ENCODE results near the gene C1QTNF9B. TPM values are rescaled to one million over a fixed set of nuclear protein-coding genes. Genes with fewer than 3 reads are reported as not detected.

C1QTNF9B gene
- total and polyA plus RNA-seq, 2 of the 8 experiments (the other 6 are each of a cell fraction or from before 2014, with no cell fraction given) = 0.11 TPM; not detected in 1

DNA sequence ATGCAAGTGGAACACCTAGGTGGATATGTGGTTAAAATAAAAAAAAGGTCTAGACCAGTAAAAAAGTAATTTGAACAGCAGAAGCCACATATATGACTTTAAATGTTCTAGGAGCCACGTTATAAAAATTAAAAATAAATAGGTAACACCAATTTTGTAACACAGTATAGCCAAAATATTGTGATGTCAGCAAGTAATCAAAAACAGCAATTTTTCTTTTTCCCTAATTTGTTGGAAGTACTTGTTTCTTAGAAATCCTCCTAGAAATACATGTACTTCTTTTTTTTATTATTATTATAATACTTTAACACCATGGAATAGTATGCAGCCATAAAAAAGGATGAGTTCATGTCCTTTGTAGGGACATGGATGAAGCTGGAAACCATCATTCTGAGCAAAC lies 25.7 kb upstream of the C1QTNF9B start (continued):
- TF ChIP-seq, protein P1, sequence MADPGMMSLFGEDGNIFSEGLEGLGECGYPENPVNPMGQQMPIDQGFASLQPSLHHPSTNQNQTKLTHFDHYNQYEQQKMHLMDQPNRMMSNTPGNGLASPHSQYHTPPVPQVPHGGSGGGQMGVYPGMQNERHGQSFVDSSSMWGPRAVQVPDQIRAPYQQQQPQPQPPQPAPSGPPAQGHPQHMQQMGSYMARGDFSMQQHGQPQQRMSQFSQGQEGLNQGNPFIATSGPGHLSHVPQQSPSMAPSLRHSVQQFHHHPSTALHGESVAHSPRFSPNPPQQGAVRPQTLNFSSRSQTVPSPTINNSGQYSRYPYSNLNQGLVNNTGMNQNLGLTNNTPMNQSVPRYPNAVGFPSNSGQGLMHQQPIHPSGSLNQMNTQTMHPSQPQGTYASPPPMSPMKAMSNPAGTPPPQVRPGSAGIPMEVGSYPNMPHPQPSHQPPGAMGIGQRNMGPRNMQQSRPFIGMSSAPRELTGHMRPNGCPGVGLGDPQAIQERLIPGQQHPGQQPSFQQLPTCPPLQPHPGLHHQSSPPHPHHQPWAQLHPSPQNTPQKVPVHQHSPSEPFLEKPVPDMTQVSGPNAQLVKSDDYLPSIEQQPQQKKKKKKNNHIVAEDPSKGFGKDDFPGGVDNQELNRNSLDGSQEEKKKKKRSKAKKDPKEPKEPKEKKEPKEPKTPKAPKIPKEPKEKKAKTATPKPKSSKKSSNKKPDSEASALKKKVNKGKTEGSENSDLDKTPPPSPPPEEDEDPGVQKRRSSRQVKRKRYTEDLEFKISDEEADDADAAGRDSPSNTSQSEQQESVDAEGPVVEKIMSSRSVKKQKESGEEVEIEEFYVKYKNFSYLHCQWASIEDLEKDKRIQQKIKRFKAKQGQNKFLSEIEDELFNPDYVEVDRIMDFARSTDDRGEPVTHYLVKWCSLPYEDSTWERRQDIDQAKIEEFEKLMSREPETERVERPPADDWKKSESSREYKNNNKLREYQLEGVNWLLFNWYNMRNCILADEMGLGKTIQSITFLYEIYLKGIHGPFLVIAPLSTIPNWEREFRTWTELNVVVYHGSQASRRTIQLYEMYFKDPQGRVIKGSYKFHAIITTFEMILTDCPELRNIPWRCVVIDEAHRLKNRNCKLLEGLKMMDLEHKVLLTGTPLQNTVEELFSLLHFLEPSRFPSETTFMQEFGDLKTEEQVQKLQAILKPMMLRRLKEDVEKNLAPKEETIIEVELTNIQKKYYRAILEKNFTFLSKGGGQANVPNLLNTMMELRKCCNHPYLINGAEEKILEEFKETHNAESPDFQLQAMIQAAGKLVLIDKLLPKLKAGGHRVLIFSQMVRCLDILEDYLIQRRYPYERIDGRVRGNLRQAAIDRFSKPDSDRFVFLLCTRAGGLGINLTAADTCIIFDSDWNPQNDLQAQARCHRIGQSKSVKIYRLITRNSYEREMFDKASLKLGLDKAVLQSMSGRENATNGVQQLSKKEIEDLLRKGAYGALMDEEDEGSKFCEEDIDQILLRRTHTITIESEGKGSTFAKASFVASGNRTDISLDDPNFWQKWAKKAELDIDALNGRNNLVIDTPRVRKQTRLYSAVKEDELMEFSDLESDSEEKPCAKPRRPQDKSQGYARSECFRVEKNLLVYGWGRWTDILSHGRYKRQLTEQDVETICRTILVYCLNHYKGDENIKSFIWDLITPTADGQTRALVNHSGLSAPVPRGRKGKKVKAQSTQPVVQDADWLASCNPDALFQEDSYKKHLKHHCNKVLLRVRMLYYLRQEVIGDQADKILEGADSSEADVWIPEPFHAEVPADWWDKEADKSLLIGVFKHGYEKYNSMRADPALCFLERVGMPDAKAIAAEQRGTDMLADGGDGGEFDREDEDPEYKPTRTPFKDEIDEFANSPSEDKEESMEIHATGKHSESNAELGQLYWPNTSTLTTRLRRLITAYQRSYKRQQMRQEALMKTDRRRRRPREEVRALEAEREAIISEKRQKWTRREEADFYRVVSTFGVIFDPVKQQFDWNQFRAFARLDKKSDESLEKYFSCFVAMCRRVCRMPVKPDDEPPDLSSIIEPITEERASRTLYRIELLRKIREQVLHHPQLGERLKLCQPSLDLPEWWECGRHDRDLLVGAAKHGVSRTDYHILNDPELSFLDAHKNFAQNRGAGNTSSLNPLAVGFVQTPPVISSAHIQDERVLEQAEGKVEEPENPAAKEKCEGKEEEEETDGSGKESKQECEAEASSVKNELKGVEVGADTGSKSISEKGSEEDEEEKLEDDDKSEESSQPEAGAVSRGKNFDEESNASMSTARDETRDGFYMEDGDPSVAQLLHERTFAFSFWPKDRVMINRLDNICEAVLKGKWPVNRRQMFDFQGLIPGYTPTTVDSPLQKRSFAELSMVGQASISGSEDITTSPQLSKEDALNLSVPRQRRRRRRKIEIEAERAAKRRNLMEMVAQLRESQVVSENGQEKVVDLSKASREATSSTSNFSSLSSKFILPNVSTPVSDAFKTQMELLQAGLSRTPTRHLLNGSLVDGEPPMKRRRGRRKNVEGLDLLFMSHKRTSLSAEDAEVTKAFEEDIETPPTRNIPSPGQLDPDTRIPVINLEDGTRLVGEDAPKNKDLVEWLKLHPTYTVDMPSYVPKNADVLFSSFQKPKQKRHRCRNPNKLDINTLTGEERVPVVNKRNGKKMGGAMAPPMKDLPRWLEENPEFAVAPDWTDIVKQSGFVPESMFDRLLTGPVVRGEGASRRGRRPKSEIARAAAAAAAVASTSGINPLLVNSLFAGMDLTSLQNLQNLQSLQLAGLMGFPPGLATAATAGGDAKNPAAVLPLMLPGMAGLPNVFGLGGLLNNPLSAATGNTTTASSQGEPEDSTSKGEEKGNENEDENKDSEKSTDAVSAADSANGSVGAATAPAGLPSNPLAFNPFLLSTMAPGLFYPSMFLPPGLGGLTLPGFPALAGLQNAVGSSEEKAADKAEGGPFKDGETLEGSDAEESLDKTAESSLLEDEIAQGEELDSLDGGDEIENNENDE (IDR thresholded peaks at IDR 0.05; ENCODE audit: insufficient replicate concordance, low read length) = no peak
- TF ChIP-seq KDM4A (IDR thresholded peaks at IDR 0.05; ENCODE audit: low read depth, low read length, severe bottlenecking) (no peak), MAFK (IDR thresholded peaks at IDR 0.05; ENCODE audit: low read depth, low read length) (no peak), RXRA (IDR thresholded peaks at IDR 0.05; ENCODE audit: insufficient read depth, low read depth, low read length) (no peak), TCF12 (IDR thresholded peaks at IDR 0.05; ENCODE audit: low read depth, low read length) (no peak), KDM5A (IDR thresholded peaks at IDR 0.05; ENCODE audit: low read length) (no peak), KDM1A (IDR thresholded peaks at IDR 0.05; ENCODE audit: borderline replicate concordance, low read length) (no peak), HDAC2 (IDR thresholded peaks at IDR 0.05; ENCODE audit: borderline replicate concordance in 1 of 2, low read depth in 2 of 2, low read length in 2 of 2) (no peak)
- TF ChIP-seq, protein P2, sequence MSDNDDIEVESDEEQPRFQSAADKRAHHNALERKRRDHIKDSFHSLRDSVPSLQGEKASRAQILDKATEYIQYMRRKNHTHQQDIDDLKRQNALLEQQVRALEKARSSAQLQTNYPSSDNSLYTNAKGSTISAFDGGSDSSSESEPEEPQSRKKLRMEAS (IDR thresholded peaks at IDR 0.05) = no peak
- TF ChIP-seq, protein P3, sequence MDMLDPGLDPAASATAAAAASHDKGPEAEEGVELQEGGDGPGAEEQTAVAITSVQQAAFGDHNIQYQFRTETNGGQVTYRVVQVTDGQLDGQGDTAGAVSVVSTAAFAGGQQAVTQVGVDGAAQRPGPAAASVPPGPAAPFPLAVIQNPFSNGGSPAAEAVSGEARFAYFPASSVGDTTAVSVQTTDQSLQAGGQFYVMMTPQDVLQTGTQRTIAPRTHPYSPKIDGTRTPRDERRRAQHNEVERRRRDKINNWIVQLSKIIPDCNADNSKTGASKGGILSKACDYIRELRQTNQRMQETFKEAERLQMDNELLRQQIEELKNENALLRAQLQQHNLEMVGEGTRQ (IDR thresholded peaks at IDR 0.05; ENCODE audit: low read length) = no peak
